CD1c-positive myeloid dendritic cell (primary cell): ENCODE data around the gene S1PR5.

Source experiments
- DNase-seq: peaks from one replicate; pipeline ENCODE4 v3.0.0-alpha.2; 2016; ENCODE audit errors: extremely low spot score

The S1PR5 gene

GRCh38 chr19:10467104-10467706 is 50.0 kb downstream of the S1PR5 start:
- DNase-seq: no peak

GRCh38 chr19:10464456-10464855 is 52.8 kb downstream of the S1PR5 start:
- no peak for DNase-seq
